Ovary (tissue), 3 donors: ENCODE data around the gene STX18.

Experiments used
- CTCF ChIP-seq, 3 donors: fragments of 450-650 bp in 2 of 3; fragments of 200-600 bp in 1 of 3; IDR thresholded peaks; one replicate each; pipeline versions ENCODE4 v1.5.1 to v1.8.0; 2016 to 2022; ENCODE audit warnings: antibody characterized with exemption in 3 of 3, mild to moderate bottlenecking in 1 of 3
- POLR2A ChIP-seq: fragments of 450-650 bp; IDR thresholded peaks from one replicate; pipeline ENCODE4 v1.6.1; 2017; ENCODE audit warnings: antibody characterized with exemption, mild to moderate bottlenecking, moderate library complexity
- donor health status: DM: no; HTN: no; CAD: no.

DNA sequence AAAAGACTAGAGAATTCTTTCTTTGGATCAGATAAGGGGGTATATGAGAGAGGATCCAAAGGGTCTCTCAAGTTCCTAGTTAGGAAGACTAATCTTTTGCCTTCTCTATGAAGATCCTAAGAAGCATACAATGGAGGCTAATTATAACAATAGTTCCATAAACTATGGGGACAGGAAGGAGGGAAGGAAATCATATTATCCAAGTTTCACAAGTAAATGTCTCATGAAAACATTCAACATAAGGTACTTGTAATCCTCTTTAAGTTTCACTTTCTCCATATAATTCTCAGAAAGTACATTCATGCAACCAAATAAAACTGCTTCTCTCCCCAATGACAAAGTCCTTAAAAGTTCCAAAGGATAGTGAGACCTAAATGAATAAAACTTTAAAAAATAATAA lies 27.1 kb downstream of the STX18 start:
- TF ChIP-seq CTCF (IDR thresholded peaks at IDR 0.05) (no peak), POLR2A (no peak)
